ENCODE results near the gene TTC4.

Gene TTC4

DNA sequence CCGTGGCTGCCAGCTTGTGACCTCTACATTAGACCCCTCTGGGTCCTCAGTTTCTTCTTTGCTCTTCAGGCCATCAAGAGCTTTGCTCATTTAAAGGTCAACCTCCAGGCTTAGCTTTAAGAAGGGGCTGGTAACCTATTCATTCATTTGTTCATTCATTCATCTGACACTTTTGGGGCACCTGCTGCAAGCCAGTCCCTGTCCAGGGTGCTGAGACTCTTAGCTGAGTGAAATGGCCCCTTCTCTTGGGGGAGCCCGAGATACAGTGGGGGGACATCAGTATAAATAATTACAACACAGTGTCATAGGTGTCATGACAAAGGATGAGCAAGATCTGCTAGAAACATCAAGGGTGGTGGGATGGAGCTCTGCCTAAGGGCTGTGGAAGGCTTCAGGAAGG, 10.5 kb upstream of the TTC4 start:
- no peak for DNase-seq

GRCh38 chr1:54706419-54706818, 9.2 kb upstream of the TTC4 start:
- DNase-seq, result no peak

DNA sequence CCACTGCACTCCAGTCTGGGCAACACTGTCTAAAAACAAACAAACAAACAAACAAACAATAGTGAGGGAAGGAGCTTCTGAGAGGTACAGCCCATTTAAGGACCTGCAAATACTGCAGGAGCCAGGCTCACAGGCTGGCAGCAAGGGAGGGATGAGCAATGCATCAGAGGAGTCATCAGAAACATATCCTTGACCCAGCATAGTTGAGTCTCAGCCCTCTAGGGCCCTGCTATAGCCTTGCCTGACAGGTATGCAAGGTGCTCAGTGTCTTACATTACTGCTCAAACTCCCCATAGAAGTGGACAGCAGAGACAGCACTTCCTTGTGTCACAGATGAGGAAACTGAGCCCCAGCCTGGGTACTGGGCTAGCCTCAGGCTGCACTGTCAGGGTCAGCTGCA, 7.3 kb upstream of the TTC4 start:
- DNase-seq, result no peak

DNA sequence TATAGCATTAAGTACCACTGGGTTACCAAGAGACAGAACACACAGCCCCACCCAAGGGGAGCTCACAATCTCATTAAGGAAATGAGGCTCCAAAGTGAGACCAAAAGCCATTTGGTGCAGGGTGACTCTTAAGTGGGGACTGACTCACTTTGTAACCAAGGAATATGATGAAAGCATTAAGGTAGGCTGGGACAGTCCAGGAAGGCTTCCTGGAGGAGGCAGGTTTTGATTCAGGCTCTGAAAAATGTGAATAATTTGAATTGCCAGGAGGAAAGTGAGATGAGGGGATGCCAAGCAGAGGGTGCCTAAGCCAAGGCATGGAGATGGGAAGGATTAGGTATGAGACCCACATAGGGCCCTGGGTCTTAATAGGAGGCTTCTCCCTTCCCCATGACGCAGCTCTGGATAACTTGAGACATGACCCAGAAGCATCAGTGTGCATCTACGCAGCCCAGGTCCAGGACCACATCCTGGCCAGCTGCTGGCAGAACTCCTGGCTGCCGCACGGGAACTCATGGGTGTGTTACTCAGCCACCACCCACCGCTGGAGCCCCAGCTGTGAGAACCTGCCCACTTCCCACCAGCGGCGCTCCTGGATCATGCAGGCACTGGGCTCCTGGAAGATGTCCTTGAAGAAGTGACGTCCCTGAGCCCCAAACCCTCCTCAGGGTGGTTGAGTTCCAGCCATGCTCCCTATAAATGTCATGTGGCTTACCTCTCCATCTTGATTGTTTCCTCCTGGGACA, 5.9 kb upstream of the TTC4 start:
- no peak for DNase-seq

DNA sequence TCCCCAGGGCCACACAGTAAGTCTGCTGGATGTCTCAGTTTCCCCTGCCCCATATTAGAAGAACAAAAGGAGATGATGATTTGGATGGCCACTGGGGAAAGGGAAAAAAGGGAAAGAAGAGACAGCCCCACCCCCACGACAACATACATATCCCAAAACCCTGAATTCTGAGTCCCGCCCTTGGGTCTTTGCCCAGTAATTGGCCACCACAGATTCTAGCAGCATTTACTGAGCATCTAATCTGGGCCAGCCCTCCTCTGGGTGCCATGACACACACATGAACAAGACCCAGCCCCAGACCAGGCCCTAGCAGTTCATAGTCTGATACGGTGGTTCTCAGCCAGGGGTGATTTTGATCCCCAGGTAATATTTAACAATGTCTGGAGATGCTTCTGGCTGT, 5.2 kb upstream of the TTC4 start:
- DNase-seq, result no peak

DNA sequence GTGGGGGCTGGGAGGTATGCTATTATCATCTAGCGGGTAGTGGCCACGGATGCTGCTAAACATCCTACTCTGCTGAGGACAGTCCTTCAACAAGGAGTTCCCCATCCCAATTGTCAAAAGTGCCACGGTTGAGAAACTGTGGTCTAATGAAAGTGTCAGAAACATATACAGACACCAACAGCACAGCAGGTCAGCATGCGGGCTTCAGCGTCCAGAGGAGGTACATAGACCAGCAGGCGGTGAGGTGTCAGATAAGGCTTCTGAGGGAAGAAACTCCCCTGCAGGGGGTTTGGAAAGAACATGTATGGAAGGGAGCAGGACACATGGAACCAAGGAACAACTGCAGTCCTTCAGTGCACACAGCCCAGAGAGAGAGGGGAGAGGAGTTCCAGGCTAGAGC, 4.8 kb upstream of the TTC4 start:
- DNase-seq, result no peak

- DNase-seq, result no peak
Observed at GRCh38 chr1:54711536-54711935, 4.1 kb upstream of the TTC4 start.

DNA sequence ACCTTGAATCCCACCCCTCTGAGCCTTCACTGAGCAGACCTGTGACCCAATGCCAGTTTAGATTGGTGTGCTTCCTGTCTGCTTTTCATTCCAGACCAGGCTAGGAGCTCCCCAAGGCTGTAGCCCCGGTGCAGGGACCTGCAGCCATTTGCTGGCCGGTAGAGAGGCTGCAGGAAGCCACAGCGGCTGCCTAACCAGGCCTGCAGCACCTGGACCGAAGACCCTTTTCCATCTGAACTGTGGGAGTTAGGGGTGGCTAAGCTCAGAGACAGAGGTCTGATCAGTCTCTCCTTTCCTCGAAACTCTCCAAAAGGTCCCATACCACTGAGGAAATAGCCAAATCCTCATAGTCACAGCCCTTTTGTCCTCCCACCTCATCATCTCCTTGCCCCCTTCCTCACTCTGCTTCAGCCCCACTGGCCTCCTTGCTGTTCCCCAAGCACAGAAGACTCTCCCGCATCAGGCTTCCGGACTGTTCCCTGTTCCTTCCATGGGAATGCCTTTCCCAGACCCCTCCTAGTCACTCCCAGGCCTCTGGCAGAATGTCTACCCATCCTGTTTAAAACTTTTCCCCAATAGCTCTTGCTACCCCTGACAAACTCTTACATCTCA, 674 bp upstream of the TTC4 start:
- DNase-seq, result no peak

DNA sequence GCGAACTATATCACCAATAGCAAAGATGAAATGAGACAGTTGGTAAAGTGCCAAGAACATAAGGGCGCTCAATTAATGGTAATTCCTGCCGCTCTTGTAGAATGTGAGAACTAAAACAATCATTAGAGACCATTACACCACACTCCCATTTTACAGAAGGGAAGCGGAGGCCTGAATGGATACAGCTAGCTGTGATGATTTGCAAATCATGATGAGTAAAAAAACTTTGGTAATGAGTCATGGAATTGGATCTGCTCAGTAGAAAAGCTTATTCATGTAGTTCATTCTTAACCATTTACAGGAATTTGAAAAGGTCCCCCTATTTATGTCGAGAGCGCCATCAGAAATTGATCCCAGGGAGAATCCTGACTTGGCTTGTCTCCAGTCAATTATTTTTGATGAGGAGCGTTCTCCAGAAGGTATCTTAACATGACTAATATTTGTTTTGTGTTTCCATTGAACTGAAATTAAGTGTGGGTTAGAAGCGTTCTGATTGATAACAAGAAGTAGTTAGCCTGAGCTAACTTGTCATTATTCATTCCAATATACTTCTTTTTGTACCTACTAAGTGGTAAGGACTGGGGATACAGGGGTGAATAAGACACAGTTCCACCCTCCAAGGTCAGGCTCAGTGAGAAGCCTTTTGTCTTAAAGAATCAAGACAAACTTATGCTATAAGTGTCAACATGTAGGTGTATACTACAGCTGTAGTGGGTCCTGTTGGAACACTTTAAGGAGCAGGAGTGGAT, 812 bp downstream of the TTC4 start:
- DNase-seq, result no peak

DNA sequence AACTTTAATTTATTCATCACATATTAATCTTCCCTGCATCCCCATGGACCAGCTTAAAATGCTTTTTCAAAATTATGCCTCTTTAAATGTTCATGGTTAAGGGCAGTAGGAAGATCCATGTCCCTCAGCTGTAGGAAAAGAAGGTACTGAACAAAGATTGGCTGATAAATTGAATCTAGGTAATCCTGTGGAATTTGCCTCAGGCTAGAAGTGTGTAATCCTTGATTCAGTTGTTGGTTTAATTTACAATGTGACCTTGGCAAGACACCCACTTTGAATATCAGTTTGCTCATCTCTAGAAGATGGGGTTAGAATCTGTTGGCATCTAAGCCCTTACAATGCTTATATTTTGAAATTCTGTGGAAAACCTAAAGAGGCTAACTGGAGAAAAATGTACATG, 6.1 kb downstream of the TTC4 start:
- DNase-seq, result no peak

DNA sequence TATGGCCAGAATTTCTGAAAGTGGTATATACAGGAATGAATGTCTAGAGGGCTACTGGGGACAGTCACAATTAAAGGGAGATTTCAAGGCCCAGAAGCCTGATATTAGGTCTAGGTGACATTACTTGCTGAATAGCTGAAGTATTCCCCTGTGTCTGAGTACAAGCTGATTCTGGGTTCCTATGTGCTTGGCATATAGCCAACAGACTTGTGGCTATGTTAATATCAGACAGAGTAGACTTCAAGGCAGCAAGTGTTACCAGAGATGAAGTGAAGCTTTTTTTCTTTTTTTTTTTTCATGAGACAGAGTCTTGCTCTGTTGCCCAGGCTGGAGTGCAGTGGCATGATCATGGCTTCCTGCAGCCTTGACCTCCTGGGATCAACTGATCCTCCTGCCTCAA, 8.3 kb downstream of the TTC4 start:
- peak; percentile 55 for DNase-seq

GRCh38 chr1:54724771-54725170, 9.1 kb downstream of the TTC4 start:
- DNase-seq, result no peak

GRCh38 chr1:54728027-54728426, 12.4 kb downstream of the TTC4 start:
- DNase-seq, result no peak

DNA sequence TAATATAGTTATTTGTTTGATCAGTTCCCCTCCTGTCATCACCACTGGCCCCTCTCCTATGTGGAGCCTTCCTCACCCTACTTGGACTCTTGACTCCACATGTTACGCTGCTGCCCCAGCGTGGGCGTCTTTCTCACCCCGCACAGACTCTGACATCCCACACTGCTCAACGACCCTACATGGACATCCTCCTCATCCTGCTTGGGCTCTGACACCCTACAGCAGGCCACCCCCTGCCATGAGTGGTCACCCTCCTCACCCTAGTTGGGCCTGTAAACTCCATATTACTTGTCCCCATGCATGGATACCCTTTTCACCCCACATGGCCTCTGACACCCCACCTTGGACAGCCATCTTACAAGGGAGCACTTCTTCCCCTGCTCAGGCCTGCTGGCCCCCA, 21.0 kb downstream of the TTC4 start:
- no peak for DNase-seq

DNA sequence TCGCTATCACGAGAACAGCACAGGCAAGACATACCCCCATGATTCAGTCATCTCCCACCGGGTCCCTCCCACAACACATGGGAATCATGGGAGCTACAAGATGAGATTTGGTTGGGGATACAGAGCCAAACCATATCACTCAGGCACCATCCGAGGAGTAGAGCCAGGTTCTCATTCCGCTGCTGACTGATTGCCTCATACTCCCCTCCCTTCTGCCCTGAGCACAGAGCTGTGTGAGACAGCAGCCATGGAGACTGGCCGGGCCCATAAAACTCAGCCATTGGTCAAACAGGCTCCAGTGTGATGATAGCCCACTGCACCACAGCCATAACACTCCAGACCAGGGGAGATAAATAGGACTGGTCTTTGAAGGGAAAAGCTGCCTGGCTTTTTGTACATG, 22.6 kb downstream of the TTC4 start:
- DNase-seq, result no peak

DNA sequence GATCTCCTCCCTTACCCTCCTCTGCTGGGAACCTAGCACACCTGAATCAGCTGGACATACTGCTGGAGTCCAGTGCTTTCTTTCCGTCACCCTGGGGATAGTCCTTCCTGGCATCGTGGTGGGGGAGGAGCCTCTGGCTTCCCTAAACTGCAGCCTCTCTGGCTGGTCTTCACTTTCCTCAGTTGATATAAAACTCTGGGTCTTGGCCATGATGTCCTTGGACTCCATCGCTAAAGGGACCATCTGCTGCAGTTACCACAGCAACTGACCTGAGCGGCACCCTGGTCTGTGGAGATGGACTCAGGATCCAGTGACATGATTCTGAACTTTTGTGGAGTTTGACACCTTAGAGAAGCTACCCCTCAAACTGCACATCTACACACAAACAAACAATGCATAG, 25.9 kb downstream of the TTC4 start:
- no peak for DNase-seq

- DNase-seq, result no peak
Observed at GRCh38 chr1:54742282-54742681, 26.6 kb downstream of the TTC4 start.

DNA sequence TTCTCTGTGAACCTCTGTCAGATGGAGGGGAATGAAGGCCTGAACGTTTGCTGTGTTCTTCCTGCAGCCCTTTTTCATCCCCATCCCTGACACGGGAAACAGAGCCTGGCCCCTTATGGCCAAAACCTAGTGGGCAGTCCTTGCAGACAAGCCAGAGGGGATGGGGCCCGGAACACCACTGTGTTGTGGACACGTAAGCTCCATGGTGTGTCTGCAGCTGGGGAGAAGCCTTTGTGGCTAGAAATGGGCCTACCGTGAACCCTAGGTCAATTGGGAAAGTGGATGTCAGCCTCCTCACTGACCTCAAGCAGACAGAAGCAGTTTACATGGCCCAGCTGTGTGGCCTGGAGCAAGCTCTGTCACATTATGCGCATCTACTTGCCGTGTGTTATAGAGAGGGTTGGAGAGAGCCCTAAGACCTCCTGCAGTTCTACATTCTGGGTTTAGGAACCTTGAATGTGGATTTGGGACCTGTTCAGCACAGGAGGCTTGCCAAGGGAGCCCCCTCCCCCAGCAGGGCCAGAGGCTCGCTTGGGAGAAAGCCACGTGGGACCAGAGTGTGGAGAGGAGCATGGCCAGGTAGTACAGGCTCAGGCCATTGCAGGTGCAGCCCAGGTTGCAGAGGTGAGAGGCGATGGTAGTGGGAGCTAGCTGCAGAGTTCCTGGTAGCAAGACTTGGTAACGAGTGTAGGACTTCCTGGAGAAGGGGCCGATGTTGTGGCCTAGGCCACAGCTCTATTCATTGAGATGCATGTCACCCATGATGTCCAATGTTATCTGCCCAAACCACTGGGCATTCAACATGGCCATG, 28.0 kb downstream of the TTC4 start:
- no peak for DNase-seq

DNA sequence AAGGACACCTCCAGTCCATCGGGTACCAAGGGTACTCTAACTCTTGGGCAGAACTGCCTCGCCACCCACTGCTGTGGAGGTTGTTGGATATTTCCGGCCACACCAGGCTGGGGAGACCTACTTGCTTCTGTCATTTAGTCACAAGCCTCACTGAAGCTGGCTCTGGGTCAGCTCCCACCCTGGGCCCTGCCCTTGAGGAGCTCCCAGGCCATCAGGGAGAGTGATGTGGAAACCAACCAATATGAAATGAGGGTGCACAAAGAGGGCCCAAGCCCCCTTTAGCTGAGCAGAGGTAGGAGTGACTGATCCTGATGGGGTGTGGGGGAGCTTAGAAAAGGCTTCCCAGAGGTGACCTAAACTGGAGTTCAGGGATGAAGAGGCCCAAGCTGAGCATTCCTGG, 29.0 kb downstream of the TTC4 start:
- DNase-seq, result no peak

GRCh38 chr1:54745274-54745673, 29.6 kb downstream of the TTC4 start:
- DNase-seq, result no peak

DNA sequence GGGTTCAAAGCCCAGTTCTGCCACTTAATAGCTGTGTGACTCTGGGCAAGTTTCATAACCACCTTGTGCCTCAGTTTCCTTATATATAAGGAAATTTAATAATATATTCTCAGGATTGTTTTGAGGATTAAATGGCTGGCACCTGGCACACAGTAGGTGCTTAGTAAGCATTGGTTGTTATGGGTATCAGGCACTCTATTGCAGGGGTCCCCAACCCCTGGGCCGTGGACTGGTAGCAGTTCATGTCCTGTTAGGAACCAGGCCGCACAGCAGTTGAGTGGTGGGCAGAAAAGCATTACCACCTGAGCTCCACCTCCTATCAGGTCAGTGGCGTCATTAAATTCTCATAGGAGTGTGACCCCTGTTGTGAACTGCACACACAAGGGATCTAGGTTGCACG, 30.2 kb downstream of the TTC4 start:
- DNase-seq, result no peak

DNA sequence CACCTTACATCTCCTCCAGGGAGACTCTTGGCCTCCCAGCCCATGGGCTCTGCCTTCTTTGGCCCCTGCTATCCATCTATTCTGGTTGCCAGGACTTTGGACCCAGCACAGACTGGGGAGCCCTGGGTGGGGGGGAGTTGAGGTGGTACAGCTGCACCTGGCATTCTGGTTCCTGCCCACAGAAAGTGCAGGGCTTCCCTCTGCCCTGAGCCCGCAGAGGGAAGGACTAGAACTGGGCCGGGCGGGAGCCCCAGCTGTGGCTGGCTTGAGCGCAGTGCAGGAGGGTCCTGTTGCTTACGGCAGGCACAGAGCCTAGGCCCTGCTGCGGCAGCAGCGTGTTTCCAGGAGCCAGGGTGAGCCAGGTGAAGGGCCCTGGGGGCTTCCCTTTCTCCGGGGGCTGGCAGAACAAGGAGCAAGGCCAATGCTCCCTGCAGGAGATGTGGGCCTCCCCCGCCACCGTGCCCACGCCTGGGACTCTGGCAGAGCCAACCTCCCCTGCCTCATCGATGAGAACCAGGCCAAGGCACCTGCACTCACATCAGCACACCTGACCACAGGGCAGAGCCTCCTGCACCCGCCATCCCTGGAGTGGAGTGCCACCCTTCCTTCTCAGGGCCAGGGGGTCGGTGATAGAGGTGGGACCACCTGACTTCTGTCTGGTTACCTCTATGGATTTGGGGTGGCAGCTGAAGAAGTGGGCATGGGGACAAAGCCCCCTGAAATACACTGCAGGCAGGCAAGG, 32.6 kb downstream of the TTC4 start:
- DNase-seq, result no peak

GRCh38 chr1:54750596-54750995, 34.9 kb downstream of the TTC4 start:
- DNase-seq, result peak; percentile 12

Measured in hematopoietic multipotent progenitor cell treated with erythropoietin and hydrocortisone succinate and interleukin-3 and kit ligand, for 8 days (in vitro differentiated cells).